SJCRH30 (cell line): ENCODE results near the gene DNAJC15. TPM values are rescaled to one million over a fixed set of nuclear protein-coding genes. Genes with fewer than 3 reads are reported as not detected.

Experiments used
- DNase-seq, 2 experiments: peaks; one replicate each; pipeline ENCODE4 v3.0.0-alpha.2; 2015 to 2020
- H3K27ac ChIP-seq: fragments of 250-450 bp; sonication (Bioruptor Pico); 2 replicates; pipeline ENCODE4 v1.5.1; 2020; ENCODE audit warnings: mild to moderate bottlenecking, moderate library complexity
- H3K27me3 ChIP-seq: fragments of 250-450 bp; sonication (Bioruptor Pico); 2 replicates; pipeline ENCODE4 v1.5.1; 2020; ENCODE audit warnings: mild to moderate bottlenecking, moderate library complexity
- H3K36me3 ChIP-seq: fragments of 250-450 bp; sonication (Bioruptor Pico); 2 replicates; pipeline ENCODE4 v1.5.1; 2020; ENCODE audit warnings: mild to moderate bottlenecking, moderate library complexity
- H3K4me1 ChIP-seq: fragments of 250-450 bp; sonication (Bioruptor Pico); 2 replicates; pipeline ENCODE4 v1.5.1; 2020; ENCODE audit warnings: mild to moderate bottlenecking, moderate library complexity
- H3K4me3 ChIP-seq: fragments of 250-450 bp; sonication (Bioruptor Pico); 2 replicates; pipeline ENCODE4 v1.5.1; 2020; ENCODE audit warnings: mild to moderate bottlenecking, moderate library complexity
- H3K9me3 ChIP-seq: fragments of 250-450 bp; sonication (Bioruptor Pico); replicated peaks from 2 replicates; pipeline ENCODE4 v1.5.1; 2020; ENCODE audit warnings: mild to moderate bottlenecking, moderate library complexity
- total RNA-seq: library from RNA; depleted of rRNA; stranded (reverse); fragments of >200 nt; shearing (Covaris generic); gene quantifications from 2 replicates; pipeline ENCODE4 v1.2.3, GENCODE V29; 2014

DNAJC15 gene
- total RNA-seq, 1 experiment from 2014 or later, result 10.1 TPM

DNA sequence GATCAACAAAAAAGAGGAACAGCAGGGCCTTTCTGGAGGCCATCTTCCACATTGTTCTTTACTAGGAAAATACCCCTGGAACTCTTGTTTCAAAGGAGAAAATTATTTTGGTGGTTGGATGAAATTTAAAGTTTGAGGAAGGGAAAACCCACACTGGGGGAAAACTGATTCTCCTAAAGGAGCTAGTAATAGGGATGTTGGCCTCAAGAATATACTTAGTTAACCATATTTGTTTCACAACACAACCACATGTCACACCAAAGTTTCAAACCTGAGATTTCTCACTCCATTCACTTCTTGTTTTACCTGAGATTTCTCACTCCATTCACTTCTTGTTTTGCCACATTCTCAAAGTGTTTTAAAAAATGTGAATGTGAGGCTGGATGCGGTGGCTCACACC lies 28.5 kb upstream of the DNAJC15 start:
- no peaks in the 10 kb centered on the region for H3K9me3 ChIP-seq
- H3K36me3 ChIP-seq, result no peaks in the 10 kb centered on the region
- H3K27ac ChIP-seq, result no peak overlapping the region
- H3K4me3 ChIP-seq, result no peak overlapping the region
- H3K4me1 ChIP-seq, result peaks cover 7% of the 10 kb centered on the region
- H3K27me3 ChIP-seq, result no peaks in the 10 kb centered on the region
- DNase-seq, result no peak

DNA sequence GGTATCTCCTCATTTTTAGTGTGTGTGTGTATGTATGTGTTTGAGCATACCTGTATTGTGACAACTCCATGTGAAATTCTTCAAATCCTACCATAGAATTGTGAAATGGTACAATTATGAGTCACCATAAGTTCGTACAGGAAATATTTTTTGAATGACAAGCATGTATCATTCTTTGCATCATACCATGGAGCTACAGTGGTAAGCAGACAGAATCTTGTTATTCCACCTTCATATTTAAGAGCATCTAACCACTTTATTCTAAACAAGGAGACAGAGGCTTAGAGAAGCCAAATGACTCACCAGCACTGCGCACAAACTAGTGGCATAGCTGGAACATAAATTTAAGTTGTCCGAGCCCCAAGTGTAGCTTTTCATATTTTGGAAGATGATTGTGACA lies 26.8 kb upstream of the DNAJC15 start:
- Histone ChIP-seq H3K4me1 (peaks cover 7% of the 10 kb centered on the region), H3K4me3 (no peak overlapping the region), H3K27me3 (no peaks in the 10 kb centered on the region), H3K9me3 (no peaks in the 10 kb centered on the region), H3K27ac (no peak overlapping the region), H3K36me3 (no peaks in the 10 kb centered on the region)
- no peak for DNase-seq

GRCh38 chr13:42997381-42997780 lies 26.0 kb upstream of the DNAJC15 start:
- no peak overlapping the region for H3K4me3 ChIP-seq
- H3K36me3 ChIP-seq, result no peaks in the 10 kb centered on the region
- H3K9me3 ChIP-seq, result no peaks in the 10 kb centered on the region
- no peak overlapping the region for H3K27ac ChIP-seq
- no peaks in the 10 kb centered on the region for H3K27me3 ChIP-seq
- no peak for DNase-seq
- H3K4me1 ChIP-seq, result peaks cover 7% of the 10 kb centered on the region

GRCh38 chr13:42999491-42999890 lies 23.9 kb upstream of the DNAJC15 start:
- Histone ChIP-seq H3K4me1 (peaks cover 7% of the 10 kb centered on the region), H3K27ac (no peak overlapping the region), H3K36me3 (no peaks in the 10 kb centered on the region), H3K9me3 (no peaks in the 10 kb centered on the region), H3K27me3 (no peaks in the 10 kb centered on the region), H3K4me3 (no peak overlapping the region)
- no peak for DNase-seq

GRCh38 chr13:43000676-43001075 lies 22.7 kb upstream of the DNAJC15 start:
- DNase-seq, result no peak
- H3K4me1 ChIP-seq, result peaks cover 13% of the 10 kb centered on the region
- H3K27me3 ChIP-seq, result no peaks in the 10 kb centered on the region
- no peak overlapping the region for H3K27ac ChIP-seq
- H3K9me3 ChIP-seq, result no peaks in the 10 kb centered on the region
- no peaks in the 10 kb centered on the region for H3K36me3 ChIP-seq
- no peak overlapping the region for H3K4me3 ChIP-seq

- Histone ChIP-seq H3K36me3 (no peaks in the 10 kb centered on the region), H3K4me1 (peaks cover 19% of the 10 kb centered on the region), H3K9me3 (no peaks in the 10 kb centered on the region), H3K27me3 (no peaks in the 10 kb centered on the region), H3K27ac (no peak overlapping the region), H3K4me3 (no peak overlapping the region)
- no peak for DNase-seq
Observed at GRCh38 chr13:43002021-43002420, 21.4 kb upstream of the DNAJC15 start.

DNA sequence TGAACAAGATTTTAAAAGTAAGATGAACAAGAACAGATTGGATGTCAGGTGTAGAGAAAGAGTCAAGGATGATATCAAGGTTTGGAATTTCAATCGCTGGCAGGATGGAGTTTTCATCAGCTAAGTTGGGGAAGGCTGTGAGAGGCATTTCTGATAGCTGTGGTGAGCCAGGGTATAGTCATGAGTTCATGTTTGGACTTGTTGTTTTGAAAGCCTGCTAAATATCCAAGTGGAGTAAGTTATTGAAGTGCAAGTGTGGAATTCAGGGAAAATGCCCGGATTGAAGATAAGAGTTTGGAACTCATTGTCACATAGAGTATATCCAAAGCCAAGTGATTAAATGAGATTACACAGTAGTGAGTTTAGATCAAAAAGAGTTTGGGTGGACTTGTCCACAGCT lies 20.4 kb upstream of the DNAJC15 start:
- no peak overlapping the region for H3K4me3 ChIP-seq
- DNase-seq, result no peak
- H3K4me1 ChIP-seq, result peaks cover 20% of the 10 kb centered on the region
- no peaks in the 10 kb centered on the region for H3K27me3 ChIP-seq
- H3K9me3 ChIP-seq, result no peaks in the 10 kb centered on the region
- no peaks in the 10 kb centered on the region for H3K36me3 ChIP-seq
- H3K27ac ChIP-seq, result no peak overlapping the region

GRCh38 chr13:43003729-43004128 lies 19.7 kb upstream of the DNAJC15 start:
- Histone ChIP-seq H3K27ac (no peak overlapping the region), H3K4me3 (no peak overlapping the region), H3K27me3 (no peaks in the 10 kb centered on the region), H3K36me3 (no peaks in the 10 kb centered on the region), H3K9me3 (no peaks in the 10 kb centered on the region), H3K4me1 (peaks cover 20% of the 10 kb centered on the region)
- DNase-seq, result no peak

DNA sequence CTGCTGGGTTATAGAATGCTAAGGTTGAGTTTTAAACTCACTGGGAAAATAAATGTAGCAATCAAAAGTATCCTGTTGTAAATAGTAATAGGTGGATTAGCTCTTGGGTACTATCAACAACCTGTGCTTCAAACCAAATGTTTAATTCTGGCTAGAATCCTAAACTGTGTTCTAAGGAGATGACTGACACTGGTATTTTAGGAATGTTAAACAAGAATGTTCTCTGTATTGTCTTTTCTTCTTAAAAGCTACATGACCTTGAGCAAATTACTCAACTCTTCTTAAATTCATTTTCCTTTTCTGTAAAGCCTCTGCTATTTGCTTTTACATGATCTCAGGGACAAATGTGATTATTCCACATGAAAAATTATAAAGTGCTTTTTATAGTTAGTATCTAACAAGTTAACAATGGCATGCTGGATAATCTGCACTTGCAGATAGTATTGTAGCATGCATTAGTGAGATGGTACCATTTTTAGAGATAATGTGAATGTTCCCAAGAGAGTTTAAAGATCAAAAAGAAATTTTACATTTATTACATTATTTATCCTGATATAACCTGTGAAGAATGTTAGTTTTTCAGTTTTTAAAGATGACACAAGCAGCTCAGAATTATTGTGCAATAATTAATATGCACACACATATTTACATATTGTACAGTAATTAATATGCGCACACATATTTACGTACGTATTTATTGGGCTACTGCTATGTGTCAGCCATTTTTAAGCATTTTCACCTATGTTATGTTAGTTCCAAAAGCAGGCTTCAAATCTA lies 17.7 kb upstream of the DNAJC15 start:
- no peaks in the 10 kb centered on the region for H3K27me3 ChIP-seq
- H3K4me3 ChIP-seq, result no peak overlapping the region
- H3K4me1 ChIP-seq, result peaks cover 20% of the 10 kb centered on the region
- no peaks in the 10 kb centered on the region for H3K9me3 ChIP-seq
- no peak overlapping the region for H3K27ac ChIP-seq
- no peak for DNase-seq
- H3K36me3 ChIP-seq, result no peaks in the 10 kb centered on the region

DNA sequence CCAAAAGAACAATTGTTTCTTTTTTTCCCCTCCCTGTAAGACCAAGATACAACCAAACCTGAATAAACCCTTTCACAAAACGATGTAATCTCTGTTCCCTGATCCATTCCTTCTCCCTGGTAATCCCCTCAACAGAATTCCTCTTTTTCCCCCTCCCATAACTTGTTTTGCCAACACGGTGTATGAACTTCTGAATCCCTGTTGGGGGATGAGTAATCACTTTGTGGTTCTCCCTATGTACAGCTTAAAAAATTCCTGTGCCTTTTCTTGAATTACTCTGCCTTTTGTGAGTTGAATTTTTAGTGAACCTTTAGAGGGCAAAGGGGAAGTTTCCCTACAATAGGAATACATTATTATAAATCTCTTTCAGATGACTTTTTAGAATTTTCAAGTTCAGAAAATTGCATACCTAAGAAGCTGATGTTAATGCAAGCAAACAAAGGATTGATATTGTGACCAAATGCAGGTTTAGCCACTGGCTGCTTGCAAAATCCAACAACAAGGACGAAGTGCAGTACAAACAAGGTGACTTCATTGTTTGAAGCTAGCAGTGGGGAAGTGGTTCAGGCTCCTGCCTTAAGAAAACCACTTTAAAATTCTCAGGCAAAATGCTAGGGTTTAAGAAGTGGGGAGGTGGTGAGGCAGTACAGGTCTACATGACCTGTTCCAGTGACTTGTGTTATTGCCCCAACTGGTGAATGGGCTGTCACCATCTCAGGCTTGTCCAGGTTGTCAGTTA lies 16.3 kb upstream of the DNAJC15 start:
- peak in 1 of 2 experiments; percentile 25 for DNase-seq
- Histone ChIP-seq H3K4me1 (peaks cover 20% of the 10 kb centered on the region), H3K27ac (no peak overlapping the region), H3K4me3 (no peak overlapping the region), H3K27me3 (no peaks in the 10 kb centered on the region), H3K9me3 (no peaks in the 10 kb centered on the region), H3K36me3 (no peaks in the 10 kb centered on the region)

GRCh38 chr13:43008596-43008995 lies 14.8 kb upstream of the DNAJC15 start:
- Histone ChIP-seq H3K27ac (no peak overlapping the region), H3K27me3 (no peaks in the 10 kb centered on the region), H3K36me3 (no peaks in the 10 kb centered on the region), H3K4me1 (peaks cover 20% of the 10 kb centered on the region), H3K4me3 (no peak overlapping the region), H3K9me3 (no peaks in the 10 kb centered on the region)
- no peak for DNase-seq

- Histone ChIP-seq H3K36me3 (no peaks in the 10 kb centered on the region), H3K4me1 (peaks cover 20% of the 10 kb centered on the region), H3K27ac (no peak overlapping the region), H3K9me3 (no peaks in the 10 kb centered on the region), H3K27me3 (no peaks in the 10 kb centered on the region), H3K4me3 (no peak overlapping the region)
- no peak for DNase-seq
Observed at GRCh38 chr13:43009506-43009905, 13.9 kb upstream of the DNAJC15 start.

- Histone ChIP-seq H3K27me3 (no peaks in the 10 kb centered on the region), H3K36me3 (no peaks in the 10 kb centered on the region), H3K4me3 (no peak overlapping the region), H3K27ac (no peak overlapping the region), H3K9me3 (no peaks in the 10 kb centered on the region), H3K4me1 (no peaks in the 10 kb centered on the region)
- DNase-seq, result no peak
Observed at GRCh38 chr13:43014162-43014561, 9.2 kb upstream of the DNAJC15 start.

GRCh38 chr13:43016226-43016625 lies 7.2 kb upstream of the DNAJC15 start:
- no peak overlapping the region for H3K27ac ChIP-seq
- no peak overlapping the region for H3K4me3 ChIP-seq
- H3K4me1 ChIP-seq, result no peaks in the 10 kb centered on the region
- no peaks in the 10 kb centered on the region for H3K9me3 ChIP-seq
- DNase-seq, result no peak
- no peaks in the 10 kb centered on the region for H3K27me3 ChIP-seq
- H3K36me3 ChIP-seq, result no peaks in the 10 kb centered on the region

DNA sequence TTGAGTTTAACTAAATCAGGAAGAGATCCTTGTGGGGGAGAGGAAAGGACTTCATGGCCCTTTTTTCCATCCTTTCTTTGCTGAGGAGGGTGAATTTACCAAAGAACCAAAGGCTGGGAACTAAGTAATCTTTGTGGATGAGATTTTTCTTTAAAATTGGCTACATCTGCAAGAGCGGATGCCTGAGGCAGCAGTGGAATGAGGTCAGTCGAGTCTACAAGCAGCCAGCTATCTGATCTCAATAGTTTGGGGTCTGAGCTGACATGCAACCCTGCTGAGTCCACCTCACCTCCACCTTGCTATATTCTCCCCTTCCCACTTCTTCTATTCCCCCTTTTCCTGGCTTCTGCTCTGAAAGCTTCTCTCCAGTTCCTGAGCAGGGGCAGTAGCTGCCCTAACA lies 3.6 kb upstream of the DNAJC15 start:
- Histone ChIP-seq H3K9me3 (no peaks in the 10 kb centered on the region), H3K27me3 (no peaks in the 10 kb centered on the region), H3K4me1 (no peaks in the 10 kb centered on the region)

GRCh38 chr13:43020794-43021193 lies 2.6 kb upstream of the DNAJC15 start:
- H3K36me3 ChIP-seq, result no peaks in the 10 kb centered on the region
- no peak overlapping the region for H3K27ac ChIP-seq
- no peaks in the 10 kb centered on the region for H3K4me1 ChIP-seq
- no peak overlapping the region for H3K4me3 ChIP-seq
- H3K27me3 ChIP-seq, result no peaks in the 10 kb centered on the region
- no peak for DNase-seq
- no peaks in the 10 kb centered on the region for H3K9me3 ChIP-seq

More for the DNA sequence above, 3.6 kb upstream of the DNAJC15 start:
- H3K36me3 ChIP-seq, result no peaks in the 10 kb centered on the region
- H3K4me3 ChIP-seq, result no peak overlapping the region
- DNase-seq, result no peak
- H3K27ac ChIP-seq, result no peak overlapping the region
